IPS-18c (cell line): ENCODE results near the gene ZGRF1.
A peak's percentile ranks its signal among the peaks of the same experiment; 100 is the strongest.
"Not testable (repeated sequence)": the region's sequence is repeated elsewhere in the genome, so short reads cannot be mapped to it uniquely, and the experiment has no call there.

Experiments
- H3K4me3 ChIP-seq: 2 replicates; pipeline ENCODE4 v1.7.0; 2013; ENCODE audit warnings: low read depth, mild to moderate bottlenecking, low read length, moderate library complexity; ENCODE audit not compliant: insufficient read depth
- H3K9me3 ChIP-seq: one replicate; pipeline ENCODE4 v1.6.1; 2013; ENCODE audit warnings: mild to moderate bottlenecking, low read length, moderate library complexity; ENCODE audit not compliant: control insufficient read depth, insufficient read depth

The ZGRF1 gene

GRCh38 chr4:112523008-112523721, 113.5 kb downstream of the ZGRF1 start:
- Histone ChIP-seq H3K9me3 (no peaks in the 10 kb centered on the region), H3K4me3 (peak overlapping the region; percentile 46; the same call in 1 of the 2 replicates)

- not testable (repeated sequence) for H3K4me3 ChIP-seq, H3K9me3 ChIP-seq
Measured at GRCh38 chr4:112522431-112522830, 114.3 kb downstream of the ZGRF1 start.

GRCh38 chr4:112521123-112522023, 115.3 kb downstream of the ZGRF1 start:
- Histone ChIP-seq H3K9me3 (no peaks in the 10 kb centered on the region), H3K4me3 (peak overlapping the region; percentile 22)

- H3K9me3 ChIP-seq: no peaks in the 10 kb centered on the region
- H3K4me3 ChIP-seq: peak overlapping the region; percentile 22
Measured at GRCh38 chr4:112520598-112521122, 116.0 kb downstream of the ZGRF1 start.

- Histone ChIP-seq H3K9me3 (no peaks in the 10 kb centered on the region), H3K4me3 (peak overlapping the region; percentile 22; the same call in 1 of the 2 replicates)
Measured at GRCh38 chr4:112519689-112520597, 116.8 kb downstream of the ZGRF1 start.

- Histone ChIP-seq H3K4me3 (no peak overlapping the region), H3K9me3 (no peaks in the 10 kb centered on the region)
Measured at GRCh38 chr4:112518675-112519074, 118.0 kb downstream of the ZGRF1 start.

- no peaks in the 10 kb centered on the region for H3K9me3 ChIP-seq
- no peak overlapping the region for H3K4me3 ChIP-seq
Measured at GRCh38 chr4:112517911-112518310, 118.8 kb downstream of the ZGRF1 start.

GRCh38 chr4:112517067-112517634, 119.6 kb downstream of the ZGRF1 start:
- Histone ChIP-seq H3K9me3 (no peaks in the 10 kb centered on the region), H3K4me3 (peak overlapping the region; percentile 38; the same call in 1 of the 2 replicates)

- H3K4me3 ChIP-seq: peak overlapping the region; percentile 38; the same call in 1 of the 2 replicates
- no peaks in the 10 kb centered on the region for H3K9me3 ChIP-seq
Measured at GRCh38 chr4:112516471-112517066, 120.1 kb downstream of the ZGRF1 start.

GRCh38 chr4:112516066-112516470, 120.6 kb downstream of the ZGRF1 start, which contains the start of gene NEUROG2:
NEUROG2 (minus strand) TSS chr4:112516180; CDS start chr4:112515475, 705 bp downstream.
- H3K4me3 ChIP-seq: peak within 1 kb of the TSS; percentile 38
- H3K9me3 ChIP-seq: peaks cover under 1% of the 10 kb centered on the region

GRCh38 chr4:112515198-112516065, 121.3 kb downstream of the ZGRF1 start:
- peak overlapping the region; percentile 34 for H3K4me3 ChIP-seq
- H3K9me3 ChIP-seq: peaks cover 2% of the 10 kb centered on the region

GRCh38 chr4:112514647-112515197, 122.0 kb downstream of the ZGRF1 start:
- Histone ChIP-seq H3K4me3 (peak overlapping the region; percentile 34; the same call in 1 of the 2 replicates), H3K9me3 (peaks cover 2% of the 10 kb centered on the region)

GRCh38 chr4:112513971-112514646, 122.6 kb downstream of the ZGRF1 start:
- peaks cover 2% of the 10 kb centered on the region for H3K9me3 ChIP-seq
- H3K4me3 ChIP-seq: peak overlapping the region; percentile 34; the same call in 1 of the 2 replicates

- no peak overlapping the region for H3K4me3 ChIP-seq
- peaks cover 2% of the 10 kb centered on the region for H3K9me3 ChIP-seq
Measured at GRCh38 chr4:112511803-112512118, 124.9 kb downstream of the ZGRF1 start.
